Measurements from ENCODE around the gene OR7G2. TPM values are rescaled to one million over a fixed set of nuclear protein-coding genes. Genes with fewer than 3 reads are reported as not detected.

The OR7G2 gene
- total RNA-seq: not detected

DNA sequence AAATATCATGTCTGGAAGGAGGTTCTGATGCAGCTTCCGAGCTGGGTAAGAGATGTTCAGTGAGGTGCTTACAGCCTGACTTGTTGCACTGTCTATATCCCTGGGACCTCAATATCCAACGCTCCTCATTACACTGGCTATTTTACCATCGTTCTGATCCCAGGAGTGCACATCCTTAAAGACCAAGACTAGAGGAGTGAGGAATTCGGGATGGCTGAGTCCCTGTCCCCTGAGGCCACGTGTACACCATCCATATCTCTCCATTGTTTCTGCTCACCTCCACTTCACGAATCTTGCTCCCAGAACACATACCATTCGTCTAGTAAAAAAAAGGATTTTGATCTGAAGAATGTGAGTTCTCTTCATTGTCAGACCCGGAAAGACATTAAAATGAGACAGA is at the start of gene OR7G2:
OR7G2 (minus strand) TSS at position 101 of the 400 bp plus-strand sequence. CDS start 4,232 bp downstream, outside the sequence.
- Histone ChIP-seq H3K27ac (no peak within 1 kb of the TSS), H3K9me3 (no peaks in the 10 kb centered on the region), H3K4me1 (no peaks in the 10 kb centered on the region), H3K27me3 (no peaks in the 10 kb centered on the region), H3K4me3 (no peak within 1 kb of the TSS), H3K36me3 (no peaks in the 10 kb centered on the region)
- DNase-seq (ENCODE audit: extremely low spot score in 2 of 2): no peak
- intact Hi-C loops (cut with DNase I): no loop called here
- TF ChIP-seq POLR2AphosphoS5 (IDR thresholded peaks at IDR 0.05; ENCODE audit: insufficient read depth in 1 of 2, low read depth in 1 of 2): no peak
- no peak for TF ChIP-seq POLR2A (IDR thresholded peaks at IDR 0.05)
- TF ChIP-seq CTCF (IDR thresholded peaks at IDR 0.05): no peak

DNA sequence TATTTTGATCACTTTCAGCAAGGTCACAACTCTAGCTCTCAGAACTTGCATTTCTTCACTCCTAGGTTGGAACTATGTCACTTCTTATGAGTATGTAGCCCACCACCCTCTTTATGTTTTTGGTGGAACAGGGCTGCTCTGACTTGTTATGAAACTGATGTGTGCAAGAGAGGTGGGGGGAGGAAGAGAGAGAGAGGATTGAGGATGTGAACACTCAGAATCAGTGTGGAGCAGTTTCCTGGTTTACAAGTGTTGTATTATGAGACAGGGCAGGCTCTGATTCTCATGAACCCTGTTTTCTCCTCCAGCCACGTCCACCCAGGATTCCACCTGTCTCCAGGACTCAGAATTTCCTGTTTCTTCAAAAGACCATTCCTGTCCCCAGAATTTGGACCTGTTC is 49.0 kb upstream of the OR7G2 start:
- H3K36me3 ChIP-seq: peaks cover 10 to 68% of the 10 kb centered on the region in 2 donors
- intact Hi-C loops (cut with DNase I): no loop called here
- TF ChIP-seq POLR2A (IDR thresholded peaks at IDR 0.05): no peak
- no peak for TF ChIP-seq POLR2AphosphoS5 (IDR thresholded peaks at IDR 0.05; ENCODE audit: insufficient read depth in 1 of 2, low read depth in 1 of 2)
- no peak for TF ChIP-seq CTCF (IDR thresholded peaks at IDR 0.05)
- H3K4me1 ChIP-seq: no peaks in the 10 kb centered on the region
- no peak overlapping the region for H3K27ac ChIP-seq
- no peaks in the 10 kb centered on the region for H3K27me3 ChIP-seq
- H3K4me3 ChIP-seq: no peak overlapping the region
- H3K9me3 ChIP-seq: peaks cover 6% of the 10 kb centered on the region
- DNase-seq (ENCODE audit: extremely low spot score in 2 of 2): no peak

- TF ChIP-seq POLR2AphosphoS5 (IDR thresholded peaks at IDR 0.05; ENCODE audit: insufficient read depth in 1 of 2, low read depth in 1 of 2) (no peak), CTCF (IDR thresholded peaks at IDR 0.05) (no peak), POLR2A (IDR thresholded peaks at IDR 0.05) (no peak)
- intact Hi-C loops (cut with DNase I): no loop called here
- Histone ChIP-seq H3K27me3 (no peaks in the 10 kb centered on the region), H3K36me3 (peaks cover 6 to 61% of the 10 kb centered on the region in 2 donors), H3K27ac (no peak overlapping the region), H3K4me1 (peaks cover 1% of the 10 kb centered on the region), H3K9me3 (peaks cover 6% of the 10 kb centered on the region), H3K4me3 (no peak overlapping the region)
- no peak for DNase-seq (ENCODE audit: extremely low spot score in 2 of 2)
Measured at GRCh38 chr19:9155591-9155990, 48.3 kb upstream of the OR7G2 start.

DNA sequence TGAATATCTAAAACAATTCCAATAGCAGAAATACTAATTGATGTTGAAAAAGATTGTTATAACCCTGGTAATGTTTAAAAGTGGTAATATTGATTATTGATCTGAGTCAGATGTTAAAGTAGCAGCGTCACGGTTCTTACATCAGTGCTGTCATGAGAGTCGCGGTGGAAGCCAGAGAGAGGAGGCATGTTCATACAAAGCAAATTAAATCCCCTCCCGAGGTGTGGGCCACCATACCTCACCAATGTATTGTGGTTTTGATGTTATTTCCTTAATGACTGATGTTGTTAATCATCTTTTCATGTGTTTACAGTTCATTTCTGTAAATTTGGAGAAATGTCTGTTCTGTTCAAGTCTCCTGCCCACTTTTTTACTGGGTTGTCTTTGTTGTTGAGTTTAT is 44.1 kb upstream of the OR7G2 start:
- intact Hi-C loops (cut with DNase I): no loop called here
- Histone ChIP-seq H3K27ac (no peak overlapping the region), H3K27me3 (no peaks in the 10 kb centered on the region), H3K9me3 (peaks cover 6% of the 10 kb centered on the region), H3K4me3 (no peak overlapping the region), H3K36me3 (peaks cover 0 to 33% of the 10 kb centered on the region in 2 donors), H3K4me1 (peaks cover 9% of the 10 kb centered on the region)
- TF ChIP-seq POLR2A (IDR thresholded peaks at IDR 0.05): no peak
- no peak for TF ChIP-seq CTCF (IDR thresholded peaks at IDR 0.05)
- no peak for TF ChIP-seq POLR2AphosphoS5 (IDR thresholded peaks at IDR 0.05; ENCODE audit: insufficient read depth in 1 of 2, low read depth in 1 of 2)
- DNase-seq (ENCODE audit: extremely low spot score in 2 of 2): no peak

DNA sequence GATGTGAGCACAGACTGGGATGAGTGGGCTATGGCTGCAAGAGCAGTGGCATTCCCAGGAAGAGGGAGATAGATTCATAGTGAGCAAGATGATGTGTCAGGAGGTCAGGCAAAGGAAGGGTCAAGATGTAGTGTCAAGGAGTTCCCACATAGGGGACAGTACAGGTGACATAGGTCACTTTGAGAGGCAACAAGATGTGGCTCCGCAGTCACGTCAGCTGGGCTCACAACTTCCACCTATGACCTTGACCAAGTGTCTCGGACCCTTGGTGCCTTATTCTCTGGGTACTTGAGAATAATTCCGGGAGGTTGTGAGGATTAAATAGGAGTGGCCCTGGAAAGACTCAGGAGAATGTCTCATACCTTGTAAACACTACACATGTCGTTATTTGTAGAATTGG is 43.4 kb upstream of the OR7G2 start:
- DNase-seq (ENCODE audit: extremely low spot score in 2 of 2): no peak
- Histone ChIP-seq H3K9me3 (peaks cover 11% of the 10 kb centered on the region), H3K27me3 (no peaks in the 10 kb centered on the region), H3K36me3 (peaks cover 0 to 27% of the 10 kb centered on the region in 2 donors), H3K4me3 (no peak overlapping the region), H3K4me1 (peaks cover 9% of the 10 kb centered on the region), H3K27ac (no peak overlapping the region)
- TF ChIP-seq POLR2AphosphoS5 (IDR thresholded peaks at IDR 0.05; ENCODE audit: insufficient read depth in 1 of 2, low read depth in 1 of 2) (no peak), CTCF (IDR thresholded peaks at IDR 0.05) (no peak), POLR2A (IDR thresholded peaks at IDR 0.05) (no peak)
- intact Hi-C loops (cut with DNase I): no loop called here
